A549 (cell line): Measurements from ENCODE around the gene EXOC2.

Source experiments
- BHLHE40 ChIP-seq: IDR thresholded peaks from 2 replicates; pipeline ENCODE4 v1.6.1; 2012; ENCODE audit warnings: low read depth, low read length, inconsistent platforms
- JUN ChIP-seq, 2 experiments: fragments of >200 bp; sonication (Bioruptor Twin); formaldehyde crosslinking; IDR thresholded peaks; 2 replicates in 1 of 2; 3 replicates in 1 of 2; pipeline ENCODE4 v1.6.1; 2016 to 2017
- JUNB ChIP-seq: fragments of >200 bp; sonication (Bioruptor Twin); formaldehyde crosslinking; IDR thresholded peaks from 2 replicates; pipeline ENCODE4 v1.6.1; 2016
- MAX ChIP-seq: IDR thresholded peaks from 2 replicates; pipeline ENCODE4 v1.6.1; 2012
- TF ChIP-seq, protein P1 (sequence below): fragments of >200 bp; sonication (Bioruptor Twin); formaldehyde crosslinking; IDR thresholded peaks from 3 replicates; pipeline ENCODE4 v1.5.1; 2016

DNA sequence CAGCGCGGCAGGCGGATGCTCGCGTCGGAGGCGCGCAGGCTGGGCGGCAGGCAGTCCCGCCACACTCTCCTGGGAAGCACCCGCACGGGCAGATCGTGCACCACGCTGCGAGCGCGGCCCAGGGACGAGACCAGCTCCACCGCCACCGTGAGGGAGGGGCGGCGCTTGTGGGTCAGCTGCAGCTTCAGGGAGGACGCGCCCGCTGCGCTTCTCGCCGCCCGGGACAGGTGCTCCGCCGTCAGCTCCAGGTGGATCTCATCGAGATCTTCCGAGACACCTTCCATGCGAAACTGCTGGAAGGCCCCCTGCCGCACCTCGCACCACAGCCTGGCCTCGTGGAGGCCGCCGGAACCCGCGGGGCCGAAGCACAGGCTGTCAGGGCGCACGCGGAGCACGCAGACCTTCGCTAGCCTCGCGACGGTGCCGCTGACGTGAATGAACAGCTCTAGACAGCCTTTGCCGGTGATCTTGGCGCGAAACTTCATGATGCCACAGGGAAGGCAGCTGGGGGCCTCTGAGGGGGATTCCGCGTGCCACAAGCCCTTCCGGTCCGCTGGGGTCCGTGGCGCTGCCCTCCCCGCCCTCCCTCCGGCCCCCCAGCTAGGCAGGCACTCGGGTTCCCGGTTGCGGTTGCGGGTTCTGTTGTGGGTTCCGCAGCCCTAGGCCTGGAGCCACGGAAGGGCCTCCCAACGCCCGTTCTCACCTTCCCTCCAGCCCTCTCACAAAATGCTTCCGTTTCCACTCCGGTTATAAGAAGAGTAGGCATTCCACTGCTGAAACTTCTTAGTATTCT is 36.3 kb downstream of the EXOC2 start, which contains the start of gene HUS1B:
- TF ChIP-seq, protein P1, sequence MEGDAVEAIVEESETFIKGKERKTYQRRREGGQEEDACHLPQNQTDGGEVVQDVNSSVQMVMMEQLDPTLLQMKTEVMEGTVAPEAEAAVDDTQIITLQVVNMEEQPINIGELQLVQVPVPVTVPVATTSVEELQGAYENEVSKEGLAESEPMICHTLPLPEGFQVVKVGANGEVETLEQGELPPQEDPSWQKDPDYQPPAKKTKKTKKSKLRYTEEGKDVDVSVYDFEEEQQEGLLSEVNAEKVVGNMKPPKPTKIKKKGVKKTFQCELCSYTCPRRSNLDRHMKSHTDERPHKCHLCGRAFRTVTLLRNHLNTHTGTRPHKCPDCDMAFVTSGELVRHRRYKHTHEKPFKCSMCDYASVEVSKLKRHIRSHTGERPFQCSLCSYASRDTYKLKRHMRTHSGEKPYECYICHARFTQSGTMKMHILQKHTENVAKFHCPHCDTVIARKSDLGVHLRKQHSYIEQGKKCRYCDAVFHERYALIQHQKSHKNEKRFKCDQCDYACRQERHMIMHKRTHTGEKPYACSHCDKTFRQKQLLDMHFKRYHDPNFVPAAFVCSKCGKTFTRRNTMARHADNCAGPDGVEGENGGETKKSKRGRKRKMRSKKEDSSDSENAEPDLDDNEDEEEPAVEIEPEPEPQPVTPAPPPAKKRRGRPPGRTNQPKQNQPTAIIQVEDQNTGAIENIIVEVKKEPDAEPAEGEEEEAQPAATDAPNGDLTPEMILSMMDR: no peak
- TF ChIP-seq BHLHE40 (no peak), JUNB (no peak), MAX (no peak), JUN (IDR thresholded peaks at IDR 0.05) (no peak)
